Body of pancreas (tissue), 4 donors: Measurements from ENCODE around the gene LRP11. TPM values are rescaled to one million over a fixed set of nuclear protein-coding genes. Genes with fewer than 3 reads are reported as not detected.

Source experiments
- ATAC-seq: fragments of 150-250 bp; one replicate; pipeline ENCODE4 v1.9.1; 2016
- DNase-seq, 4 donors: peaks; one replicate each; pipeline ENCODE4 v3.0.0-alpha.2; 2019
- H3K27ac ChIP-seq, 4 donors: fragments of 200-600 bp; sonication (generic); 1 replicate in 3 of 4; 2 replicates in 1 of 4; pipeline versions ENCODE4 v1.5.1 to v1.6.1; 2016 to 2019; ENCODE audit warnings: mild to moderate bottlenecking in 1 of 4, mixed read lengths in 1 of 4, moderate library complexity in 1 of 4
- H3K27me3 ChIP-seq, 2 donors: fragments of 200-600 bp; sonication (generic); one replicate each; pipeline ENCODE4 v1.6.0; 2016; ENCODE audit warnings: mild to moderate bottlenecking in 1 of 2
- H3K36me3 ChIP-seq, 2 donors: fragments of 200-600 bp; sonication (generic); replicated peaks in 1 of 2; 2 replicates each; pipeline ENCODE4 v1.5.1; 2016; ENCODE audit warnings: low read depth in 2 of 2; ENCODE audit not compliant: insufficient read depth in 1 of 2
- H3K4me1 ChIP-seq: fragments of 200-600 bp; sonication (generic); one replicate; pipeline ENCODE4 v1.6.0; 2016
- H3K4me3 ChIP-seq, 2 donors: fragments of 200-600 bp; sonication (generic); 1 replicate in 1 of 2; 2 replicates in 1 of 2; pipeline ENCODE4 v1.5.1; 2016 to 2019
- H3K9me3 ChIP-seq, 3 donors: fragments of 200-600 bp; sonication (generic); 1 replicate in 2 of 3; 2 replicates in 1 of 3; pipeline ENCODE4 v1.5.1; 2016
- CTCF ChIP-seq, 7 experiments: fragments of 450-650 bp in 4 of 7; fragments of 200-600 bp in 3 of 7; sonication (generic) in 3 of 7; IDR thresholded peaks; one replicate each; pipeline ENCODE4 v1.5.1; 2016 to 2019; ENCODE audit warnings: antibody characterized with exemption in 7 of 7
- POLR2A ChIP-seq, 3 donors: fragments of 450-650 bp; IDR thresholded peaks; one replicate each; pipeline ENCODE4 v1.6.1; 2016; ENCODE audit warnings: antibody characterized with exemption in 3 of 3, mild to moderate bottlenecking in 2 of 3
- WGBS, 2 donors: methylation state at CpG; one replicate each; pipeline ENCODE4 v1.1.5; 2017; 5-methylcytosine and 5-hydroxymethylcytosine counted together
- intact Hi-C: fragments of 100-400 bp; cut with DNase I; formaldehyde crosslinking; loops from one replicate; pipeline ENCODE4 v1.15.1; 2023
- total RNA-seq, 2 donors: library from RNA; depleted of rRNA; stranded (reverse); fragments of >200 nt; gene quantifications; one replicate each; pipeline ENCODE4 v1.1.0, GENCODE V29; 2016

Gene LRP11
- total RNA-seq, 2 donors from 2014 or later: 21.0 to 28.0 TPM

GRCh38 chr6:149781715-149782114 is 82.4 kb downstream of the LRP11 start:
- Histone ChIP-seq H3K4me1 (no peaks in the 10 kb centered on the region), H3K9me3 (no peaks in the 10 kb centered on the region), H3K27ac (no peak overlapping the region), H3K27me3 (no peaks in the 10 kb centered on the region), H3K4me3 (no peak overlapping the region), H3K36me3 (no peaks in the 10 kb centered on the region)
- DNase-seq (no peak), ATAC-seq (no peak)
- intact Hi-C loops: no loop called here
- no peak for TF ChIP-seq POLR2A (IDR thresholded peaks at IDR 0.05)
- TF ChIP-seq CTCF (IDR thresholded peaks at IDR 0.05): no peak

- Histone ChIP-seq H3K27me3 (no peaks in the 10 kb centered on the region), H3K4me1 (no peaks in the 10 kb centered on the region), H3K4me3 (no peak overlapping the region), H3K9me3 (no peaks in the 10 kb centered on the region), H3K27ac (no peak overlapping the region), H3K36me3 (no peaks in the 10 kb centered on the region)
- TF ChIP-seq CTCF (IDR thresholded peaks at IDR 0.05): no peak
- no peak for TF ChIP-seq POLR2A (IDR thresholded peaks at IDR 0.05)
- DNase-seq (no peak), ATAC-seq (no peak)
- WGBS, 2 donors: 63 to 82% methylated on average over 2 of the region's 2 CpGs
- intact Hi-C loops: no loop called here
Observed at GRCh38 chr6:149779644-149779963, 84.6 kb downstream of the LRP11 start.

- intact Hi-C loops: no loop called here
- Histone ChIP-seq H3K27me3 (no peaks in the 10 kb centered on the region), H3K36me3 (peaks cover 0 to 2% of the 10 kb centered on the region in 2 donors), H3K9me3 (no peaks in the 10 kb centered on the region), H3K4me1 (no peaks in the 10 kb centered on the region), H3K27ac (no peak overlapping the region), H3K4me3 (no peak overlapping the region)
- 100% methylated on average over 1 of the region's 1 CpG for WGBS, 2 donors
- TF ChIP-seq CTCF (IDR thresholded peaks at IDR 0.05): no peak
- no peak for TF ChIP-seq POLR2A (IDR thresholded peaks at IDR 0.05)
- DNase-seq (no peak), ATAC-seq (no peak)
Observed at GRCh38 chr6:149777624-149778023, 86.5 kb downstream of the LRP11 start.

- ATAC-seq (no peak), DNase-seq (no peak)
- Histone ChIP-seq H3K27me3 (no peaks in the 10 kb centered on the region), H3K4me1 (peaks cover 11% of the 10 kb centered on the region), H3K4me3 (no peak overlapping the region), H3K27ac (no peak overlapping the region), H3K9me3 (no peaks in the 10 kb centered on the region), H3K36me3 (peaks cover 0 to 6% of the 10 kb centered on the region in 2 donors)
- TF ChIP-seq POLR2A (IDR thresholded peaks at IDR 0.05) (no peak), CTCF (IDR thresholded peaks at IDR 0.05) (no peak)
- WGBS, 2 donors: 90 to 91% methylated on average over 6 of the region's 6 CpGs
- intact Hi-C loops: no loop called here
Observed at GRCh38 chr6:149771925-149772324, 92.2 kb downstream of the LRP11 start.

- no peak for DNase-seq
- Histone ChIP-seq H3K27ac (no peak overlapping the region), H3K9me3 (no peaks in the 10 kb centered on the region), H3K4me3 (no peak overlapping the region), H3K27me3 (no peaks in the 10 kb centered on the region), H3K4me1 (peaks cover 11% of the 10 kb centered on the region), H3K36me3 (peaks cover 0 to 6% of the 10 kb centered on the region in 2 donors)
- 92 to 96% methylated on average over 3 of the region's 3 CpGs for WGBS, 2 donors
- intact Hi-C loops: no loop called here
- no peak for TF ChIP-seq POLR2A (IDR thresholded peaks at IDR 0.05)
- ATAC-seq: no peak
Observed at GRCh38 chr6:149771185-149771584, 93.0 kb downstream of the LRP11 start.
